HG02885 (cell line): ENCODE results near the gene NEURL1.

ENCODE experiments used
- ATAC-seq: cut with Tn5 transposase; IDR thresholded peaks from one replicate; pipeline ENCODE4 v1.9.1; 2021; ENCODE audit warnings: mild to moderate bottlenecking; ENCODE audit not compliant: unreplicated experiment, poor library complexity

NEURL1 gene

DNA sequence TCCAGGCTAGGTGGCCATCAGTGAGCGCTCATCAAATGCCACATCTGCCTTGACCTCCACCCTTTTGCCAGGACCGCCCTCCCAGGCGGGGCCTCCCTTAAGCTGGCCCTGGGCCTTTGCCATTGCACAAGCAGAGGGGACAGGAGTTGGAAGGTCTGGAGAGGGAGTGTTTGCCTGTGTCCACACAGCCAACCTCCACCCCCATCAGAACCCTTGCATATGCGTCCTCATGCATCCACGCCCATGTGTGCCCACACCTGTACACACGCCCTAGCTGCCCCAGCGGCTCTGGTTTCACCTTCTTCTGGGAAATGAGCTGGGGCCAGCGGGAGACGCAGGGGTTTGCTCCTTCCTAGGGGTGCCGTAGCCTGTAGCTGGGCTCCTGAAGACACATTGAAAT is 64.0 kb downstream of the NEURL1 start:
- ATAC-seq, result no peak

DNA sequence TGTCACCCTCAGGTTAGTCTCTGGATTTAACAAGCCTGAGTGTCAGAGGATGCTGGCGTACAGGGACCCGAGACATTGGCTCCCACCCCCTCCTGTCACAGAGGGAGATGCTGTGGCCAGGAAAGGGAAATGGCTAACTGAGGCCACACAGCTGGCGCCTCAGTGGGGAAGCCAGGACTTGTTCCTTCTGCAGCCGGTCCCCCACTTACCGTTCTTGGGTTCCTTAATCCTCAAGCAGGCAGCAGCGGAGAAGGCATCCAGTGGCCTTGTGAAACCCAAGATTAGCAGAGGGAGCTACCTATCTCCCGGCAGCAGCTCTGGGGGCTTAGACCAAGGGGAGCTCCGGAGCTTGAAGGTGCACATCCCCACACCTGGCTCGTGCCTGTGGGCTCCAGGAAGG is 65.4 kb downstream of the NEURL1 start:
- ATAC-seq, result no peak

DNA sequence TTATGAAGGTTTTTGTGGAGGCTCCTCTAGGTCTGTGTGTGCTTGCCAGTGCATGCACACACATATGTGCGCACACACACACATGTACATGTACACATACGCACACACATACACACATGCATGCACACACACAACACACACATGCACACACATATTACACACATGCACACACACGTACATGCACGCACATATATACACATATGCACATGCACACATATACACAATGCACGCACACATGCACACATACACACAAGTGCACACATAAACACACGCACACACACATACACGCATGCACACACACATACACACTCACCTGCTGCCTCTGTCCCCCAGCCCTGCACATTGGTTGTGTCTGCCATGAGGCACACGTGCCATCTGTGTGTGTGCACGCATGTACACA is 66.3 kb downstream of the NEURL1 start:
- ATAC-seq, result no peak

DNA sequence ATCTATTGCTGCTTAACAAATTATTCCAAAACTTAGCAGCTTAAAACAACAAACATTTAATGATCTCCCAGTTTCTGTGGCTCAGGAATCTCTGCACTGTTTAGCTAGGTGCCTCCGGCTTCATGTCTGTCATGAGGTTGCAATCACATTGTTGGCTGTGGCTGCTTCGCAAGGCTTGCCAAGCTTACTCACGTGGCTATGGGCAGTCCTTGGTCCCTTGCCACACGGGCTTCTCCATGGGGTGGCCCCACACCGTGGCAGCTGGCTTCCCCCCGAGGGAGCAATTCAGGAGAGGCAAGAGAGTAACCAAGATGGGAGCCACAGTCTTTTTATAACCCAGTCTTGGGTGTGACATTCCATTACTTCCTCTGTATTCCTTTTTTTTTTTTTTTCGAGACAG is 67.4 kb downstream of the NEURL1 start:
- no peak for ATAC-seq

DNA sequence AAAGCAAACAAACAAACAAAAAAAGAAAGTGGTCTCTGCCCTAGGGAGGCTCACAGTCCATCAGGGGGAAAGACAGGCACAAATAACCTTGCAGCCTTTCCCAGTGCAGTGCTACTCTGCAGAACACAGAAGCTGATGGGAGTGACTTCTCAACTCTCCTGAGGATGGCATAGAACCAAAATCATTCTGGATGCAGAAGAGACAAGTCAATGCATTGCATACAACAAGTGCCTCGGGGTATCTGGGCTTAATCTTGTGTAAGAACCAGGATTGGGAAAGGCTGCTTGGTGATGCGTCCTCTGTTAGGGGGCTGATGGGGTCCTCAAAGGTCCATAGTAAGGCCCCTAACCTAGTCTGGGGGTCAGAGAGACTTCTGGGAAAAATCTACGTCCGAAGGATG is 68.9 kb downstream of the NEURL1 start:
- no peak for ATAC-seq

DNA sequence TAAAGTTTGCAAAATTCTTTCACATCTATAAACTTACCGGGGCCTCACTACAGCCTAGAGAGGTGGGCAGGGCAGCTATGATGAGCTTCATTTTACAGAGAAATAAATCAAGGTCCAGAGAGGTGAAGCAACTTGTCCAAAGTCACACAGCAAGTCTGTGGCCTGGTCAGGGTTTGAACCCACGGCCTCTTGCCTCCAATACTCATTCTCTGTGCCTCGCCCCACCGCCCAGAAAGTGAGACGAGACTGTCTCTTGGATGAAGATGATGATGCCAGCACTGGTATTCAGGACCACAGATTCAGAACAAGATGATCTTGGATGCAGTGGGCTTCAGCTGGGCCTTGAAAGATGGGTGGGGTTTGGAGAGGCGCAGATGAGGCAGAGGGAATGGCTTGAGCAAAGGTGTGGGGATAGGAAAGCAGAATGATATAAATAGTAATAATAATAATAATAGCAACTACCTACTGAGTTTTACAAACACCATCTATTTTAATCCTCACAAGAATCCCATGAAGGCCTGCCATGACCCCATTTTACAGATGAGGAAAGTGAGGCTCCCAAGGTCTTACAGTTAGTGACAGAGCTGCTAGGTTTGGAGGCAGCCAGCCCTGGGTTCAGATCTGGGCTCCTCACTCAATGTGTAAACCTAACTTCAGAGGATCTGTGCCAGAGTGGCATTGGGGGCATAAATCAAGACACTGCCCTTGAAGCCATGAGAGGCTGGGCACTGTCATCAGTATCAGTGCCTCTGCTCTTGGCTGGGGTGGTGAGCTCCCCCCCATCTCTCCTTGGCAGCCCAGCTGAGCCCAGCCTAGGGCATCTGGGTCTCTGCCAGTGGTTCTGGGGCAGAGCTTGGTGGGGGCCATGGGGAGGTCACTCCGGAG is 70.0 kb downstream of the NEURL1 start:
- no peak for ATAC-seq

DNA sequence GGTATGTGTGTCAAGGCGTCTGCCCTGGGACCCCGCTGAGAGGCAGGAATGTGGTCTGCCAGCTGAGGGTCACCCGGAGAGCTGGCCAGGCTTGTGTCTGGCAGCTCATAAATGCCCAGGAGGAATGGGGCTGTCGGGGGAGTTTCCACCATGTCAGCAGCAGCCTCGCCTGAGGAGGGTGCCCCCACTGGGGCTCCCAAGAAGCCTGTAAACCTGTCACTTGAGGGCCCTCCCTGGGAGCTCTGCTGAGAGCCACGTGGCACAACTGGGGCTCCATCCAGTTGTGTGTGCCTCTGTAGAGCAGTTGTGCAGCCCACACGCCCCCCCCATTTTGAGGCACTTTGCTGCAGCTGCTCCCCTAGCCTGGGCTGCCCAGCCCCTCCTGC is 70.6 kb downstream of the NEURL1 start:
- no peak for ATAC-seq

DNA sequence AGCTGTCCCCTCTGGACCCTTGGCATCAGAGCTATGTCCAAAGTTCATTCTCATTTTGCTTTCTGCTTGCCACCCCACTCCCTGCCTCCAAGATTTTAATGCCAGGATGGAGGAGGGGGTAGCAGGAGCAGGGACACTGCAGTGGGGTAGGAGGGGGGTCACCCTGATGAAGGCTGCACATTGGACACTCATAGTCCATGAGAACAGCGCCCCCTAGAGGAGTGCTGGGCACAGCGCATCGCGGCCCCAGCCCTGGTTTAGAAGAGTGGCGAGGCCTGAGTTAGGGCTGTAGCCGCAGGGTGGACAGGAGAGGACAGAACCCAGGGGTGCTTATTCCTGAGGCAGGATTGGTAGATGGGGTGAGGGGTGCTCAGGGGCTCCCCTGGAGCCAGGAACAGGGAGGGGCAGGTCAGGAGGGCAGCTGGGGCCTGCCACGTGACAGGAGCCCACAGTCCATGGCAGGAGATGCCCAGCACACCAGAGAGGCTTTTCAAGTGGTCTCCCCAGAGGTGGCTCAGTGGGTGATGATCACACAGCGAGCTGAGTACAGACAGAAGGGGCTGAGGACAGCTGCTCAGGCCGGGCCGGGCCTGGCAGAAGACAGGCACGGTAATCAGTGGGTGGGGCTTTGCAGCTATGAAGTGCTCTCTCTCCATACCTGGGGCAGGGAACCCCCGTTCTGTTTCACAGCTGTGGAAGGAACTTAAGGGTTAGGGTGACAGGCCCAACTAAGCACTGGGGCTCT is 71.4 kb downstream of the NEURL1 start:
- ATAC-seq, result no peak

DNA sequence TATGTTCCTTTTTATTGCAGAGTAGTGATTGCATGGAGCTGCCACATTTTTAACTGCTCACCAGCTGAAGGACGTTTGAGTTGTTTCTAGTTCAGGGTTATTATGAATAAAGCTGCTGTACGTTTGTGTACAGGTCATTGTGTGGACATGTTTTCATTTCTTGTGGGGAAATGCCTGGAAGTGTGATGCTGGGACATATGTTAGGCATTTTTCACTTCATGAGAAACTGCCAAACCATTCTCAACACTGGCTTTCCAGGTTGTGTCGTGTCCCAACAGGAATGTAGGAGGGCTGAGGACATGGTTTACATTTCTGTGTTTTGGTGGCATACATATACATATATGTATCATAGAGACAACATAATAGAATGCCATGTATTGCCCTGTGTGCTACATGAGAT is 73.0 kb downstream of the NEURL1 start:
- no peak for ATAC-seq

DNA sequence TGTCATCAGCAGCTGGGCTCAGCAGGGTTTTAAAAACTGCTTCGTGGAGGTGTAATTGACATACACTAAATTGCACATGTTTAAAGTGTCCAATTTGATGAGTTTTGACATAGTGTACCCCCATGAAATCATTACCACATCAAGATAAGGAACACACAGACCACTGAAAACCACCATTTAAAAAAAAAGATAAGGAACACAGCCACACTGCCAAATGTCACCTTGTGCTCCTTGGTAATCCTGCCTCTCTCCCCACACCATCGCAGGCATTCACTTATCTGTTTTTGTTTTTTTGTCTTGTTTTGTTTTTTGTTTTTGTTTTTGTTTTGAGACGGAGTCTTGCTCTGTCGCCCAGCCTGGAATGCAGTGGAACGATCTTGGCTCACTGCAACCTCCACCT is 75.0 kb downstream of the NEURL1 start:
- no peak for ATAC-seq

DNA sequence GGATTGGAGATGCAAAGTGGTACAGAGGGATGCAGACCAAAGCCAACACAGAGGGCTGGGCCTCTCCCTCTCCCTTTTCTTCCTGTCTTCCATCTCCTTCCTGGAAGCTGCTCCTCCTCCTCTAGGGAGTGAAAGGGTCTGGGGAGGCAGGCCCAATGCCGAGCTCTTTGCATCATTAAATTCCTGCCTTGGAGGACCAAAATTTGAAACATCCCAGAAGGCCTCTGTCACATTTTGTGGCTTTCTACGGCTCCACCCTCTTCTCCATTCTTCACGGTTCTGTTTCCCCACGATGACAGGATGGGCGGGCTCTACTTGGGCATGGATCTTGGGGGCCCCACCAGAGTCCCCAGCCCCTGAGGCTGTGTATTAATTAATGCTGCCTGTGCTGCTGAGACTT is 76.4 kb downstream of the NEURL1 start:
- no peak for ATAC-seq

DNA sequence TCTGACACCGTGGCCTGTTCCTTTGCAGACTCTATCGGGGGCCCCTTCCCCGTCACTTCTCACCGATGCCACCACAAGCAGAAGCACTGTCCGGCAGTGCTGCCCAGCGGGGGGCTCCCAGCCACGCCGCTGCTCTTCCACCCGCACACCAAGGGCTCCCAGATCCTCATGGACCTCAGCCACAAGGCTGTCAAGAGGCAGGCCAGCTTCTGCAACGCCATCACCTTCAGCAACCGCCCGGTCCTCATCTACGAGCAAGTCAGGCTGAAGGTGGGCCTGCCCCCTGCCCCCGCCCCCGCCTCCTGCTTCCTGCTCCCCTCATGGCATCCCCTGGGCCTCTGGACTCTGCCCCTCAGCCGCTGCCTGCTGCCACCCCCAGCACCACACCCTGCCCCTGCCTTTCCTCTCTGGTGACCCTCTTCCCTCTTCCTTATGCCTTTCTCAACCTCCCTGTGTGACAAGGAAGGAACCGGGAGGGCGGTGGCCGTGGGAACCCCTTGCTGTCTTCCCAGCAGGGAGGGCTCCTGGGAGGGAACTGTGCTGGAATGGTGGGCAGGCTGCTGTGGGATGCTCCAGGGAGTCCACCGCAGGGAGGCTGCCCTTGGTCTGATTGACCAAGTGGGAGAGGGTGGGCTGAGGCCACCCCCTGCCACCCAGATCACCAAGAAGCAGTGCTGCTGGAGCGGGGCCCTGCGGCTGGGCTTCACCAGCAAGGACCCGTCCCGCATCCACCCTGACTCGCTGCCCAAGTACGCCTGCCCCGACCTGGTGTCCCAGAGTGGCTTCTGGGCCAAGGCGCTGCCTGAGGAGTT is 77.5 kb downstream of the NEURL1 start:
- no peak for ATAC-seq

DNA sequence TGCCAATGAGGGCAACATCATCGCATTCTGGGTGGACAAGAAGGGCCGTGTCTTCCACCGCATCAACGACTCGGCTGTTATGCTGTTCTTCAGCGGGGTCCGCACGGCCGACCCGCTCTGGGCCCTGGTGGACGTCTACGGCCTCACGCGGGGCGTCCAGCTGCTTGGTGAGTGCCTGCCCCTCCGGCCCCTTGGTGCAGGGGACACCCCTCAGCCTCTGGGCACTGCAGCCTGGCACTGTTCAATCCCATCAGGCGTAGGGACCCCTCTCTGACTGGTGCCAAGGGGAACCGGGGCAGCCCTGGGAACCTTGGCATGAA is 78.1 kb downstream of the NEURL1 start:
- no peak for ATAC-seq

DNA sequence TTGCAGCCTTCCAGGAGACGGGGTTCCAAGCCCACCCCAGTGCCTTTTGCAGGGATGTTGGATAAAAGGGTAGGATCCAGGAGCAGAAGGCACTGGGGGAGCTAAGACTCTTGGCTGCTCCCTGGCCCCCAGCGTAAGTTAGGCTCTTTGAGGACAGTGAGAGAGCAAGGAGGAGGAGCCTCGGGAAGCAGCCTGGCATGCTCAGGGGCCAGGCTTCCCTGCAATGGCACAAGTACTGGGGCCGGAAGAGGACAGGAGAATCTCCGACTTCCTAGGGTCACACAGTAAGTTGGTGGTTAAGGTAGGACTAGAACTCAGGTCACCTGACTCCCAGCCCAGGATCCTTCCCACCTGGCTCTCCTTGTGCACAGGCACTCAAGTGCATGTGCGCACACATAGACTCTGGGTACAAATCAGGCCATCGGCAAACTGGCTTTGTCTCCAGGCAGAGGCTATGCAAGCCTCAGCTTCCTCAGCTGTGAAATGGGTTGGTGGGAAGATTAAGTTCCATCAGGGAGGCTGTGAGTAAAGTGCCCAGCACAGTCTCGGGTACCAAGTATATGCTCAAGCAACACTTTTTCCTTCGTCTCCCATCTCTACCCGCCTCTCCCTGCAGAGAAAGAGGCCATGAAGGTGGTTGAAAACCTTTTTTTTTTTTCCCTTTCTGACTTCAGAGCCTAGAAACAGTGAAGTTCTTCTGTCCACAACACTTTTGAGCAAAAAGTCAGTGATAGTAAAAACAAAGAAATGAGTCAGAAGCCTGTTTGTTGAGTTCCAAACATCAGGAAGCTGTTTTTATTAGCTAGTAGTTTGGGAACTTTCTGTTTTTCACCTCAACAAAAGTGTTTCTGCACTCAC is 79.1 kb downstream of the NEURL1 start:
- ATAC-seq, result no peak

DNA sequence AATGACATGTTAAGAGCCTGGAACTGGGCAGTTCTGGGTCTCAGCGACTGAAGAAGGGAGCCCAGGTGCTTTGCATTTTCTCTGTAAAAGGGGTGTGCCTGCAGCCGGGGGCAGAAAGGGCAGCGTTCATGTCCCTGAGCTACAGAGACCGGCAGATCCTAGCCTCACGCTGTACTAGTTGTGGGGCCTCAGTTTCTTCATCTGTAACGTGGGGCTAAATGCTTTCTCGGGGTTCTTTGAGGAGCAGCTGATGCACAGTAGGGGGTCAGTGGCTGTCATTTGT is 79.6 kb downstream of the NEURL1 start:
- no peak for ATAC-seq

DNA sequence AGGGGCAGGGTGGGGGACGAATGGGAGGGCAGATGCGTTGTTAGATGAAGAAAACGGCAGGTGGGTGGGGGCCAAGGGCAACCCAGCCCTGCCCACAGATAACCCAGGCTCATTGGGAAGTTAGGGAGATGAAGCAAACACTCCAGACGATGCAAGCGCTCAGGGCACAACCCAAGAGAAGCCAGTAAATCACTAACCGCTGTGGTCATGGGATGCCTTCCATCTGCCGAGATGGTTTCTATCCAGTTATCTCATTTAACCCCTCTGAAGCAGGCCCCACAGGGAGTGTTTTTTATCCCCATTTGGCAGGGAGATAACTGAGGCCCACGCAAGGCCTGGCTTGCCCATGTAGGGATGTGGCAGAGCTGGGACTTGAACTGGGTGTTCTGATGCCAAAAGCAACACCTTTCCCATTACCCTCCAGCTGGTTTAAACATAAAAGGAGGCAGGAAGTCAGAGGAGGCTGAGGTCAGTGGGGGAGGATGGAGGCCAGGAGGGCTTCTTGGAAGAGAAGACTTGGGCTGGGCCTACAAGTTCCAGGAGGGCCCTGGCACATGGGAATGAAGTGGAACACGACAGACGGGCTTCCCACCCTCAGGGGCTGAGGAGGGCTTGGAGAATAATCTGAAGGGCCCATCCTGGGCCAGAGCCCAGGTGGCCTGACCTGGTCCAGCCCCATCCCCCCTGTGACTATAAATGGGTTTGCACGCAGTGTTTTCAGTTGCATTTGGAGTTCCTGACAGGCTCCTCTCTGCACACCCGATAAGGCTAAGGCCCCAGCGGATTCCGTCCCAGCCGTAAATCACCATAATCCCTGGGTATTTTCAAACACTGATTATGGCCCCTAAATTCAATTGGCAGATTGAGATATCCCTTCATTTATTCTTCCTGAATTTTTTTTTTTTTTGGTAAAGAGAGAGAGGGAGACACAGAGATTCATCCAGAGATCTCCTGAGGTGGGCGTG is 80.9 kb downstream of the NEURL1 start:
- no peak for ATAC-seq

DNA sequence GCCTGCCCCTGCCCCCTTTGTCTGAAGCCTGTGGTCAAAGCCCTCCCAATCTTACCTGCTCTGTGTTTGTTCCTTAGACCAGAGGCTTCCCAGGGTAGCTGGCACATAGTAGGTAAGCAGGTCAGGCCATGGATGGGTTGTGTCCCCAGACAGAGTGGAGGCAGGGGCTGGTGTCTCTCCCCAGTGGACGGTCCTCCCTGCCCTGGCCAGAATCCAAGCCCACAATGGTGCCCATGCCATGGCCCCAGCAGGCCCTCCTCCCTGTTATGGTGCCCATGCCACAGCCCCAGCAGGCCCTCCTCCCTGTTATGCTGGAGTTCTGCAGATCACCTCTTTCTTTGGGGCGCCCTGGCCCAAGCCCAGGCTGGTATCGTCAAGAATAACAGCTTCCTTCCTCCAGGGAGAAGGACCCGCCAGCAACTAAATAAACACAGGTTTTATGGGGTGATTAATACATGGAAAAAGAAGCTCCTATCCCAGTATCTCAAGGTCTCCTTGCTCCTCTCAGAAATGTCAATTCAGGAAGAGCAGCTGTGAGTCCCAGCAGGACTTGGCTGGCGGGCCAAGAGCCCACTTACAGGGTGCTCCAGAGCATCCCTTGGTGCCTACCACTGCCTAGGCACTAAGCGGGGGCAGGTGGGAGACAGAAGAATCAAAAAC is 82.0 kb downstream of the NEURL1 start:
- no peak for ATAC-seq

DNA sequence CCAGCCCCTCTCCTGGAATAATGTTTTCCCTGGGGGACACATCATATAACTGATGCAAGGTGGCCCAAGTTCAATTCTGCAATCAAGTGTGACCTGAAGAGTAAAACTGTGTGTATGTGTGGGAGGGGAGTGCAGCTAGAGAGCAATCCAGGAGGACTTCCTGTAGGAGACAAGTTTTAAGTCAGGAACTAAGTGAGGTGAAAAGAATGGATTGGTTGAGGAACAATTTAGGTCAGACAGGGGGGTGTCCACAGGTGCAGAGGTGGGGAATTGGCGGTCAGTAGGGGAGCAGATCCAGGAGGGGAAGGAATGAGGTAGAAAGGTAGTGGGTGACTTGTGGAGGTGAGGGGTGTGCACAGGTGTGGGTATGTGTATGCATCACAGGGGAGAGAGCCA is 82.6 kb downstream of the NEURL1 start:
- no peak for ATAC-seq

DNA sequence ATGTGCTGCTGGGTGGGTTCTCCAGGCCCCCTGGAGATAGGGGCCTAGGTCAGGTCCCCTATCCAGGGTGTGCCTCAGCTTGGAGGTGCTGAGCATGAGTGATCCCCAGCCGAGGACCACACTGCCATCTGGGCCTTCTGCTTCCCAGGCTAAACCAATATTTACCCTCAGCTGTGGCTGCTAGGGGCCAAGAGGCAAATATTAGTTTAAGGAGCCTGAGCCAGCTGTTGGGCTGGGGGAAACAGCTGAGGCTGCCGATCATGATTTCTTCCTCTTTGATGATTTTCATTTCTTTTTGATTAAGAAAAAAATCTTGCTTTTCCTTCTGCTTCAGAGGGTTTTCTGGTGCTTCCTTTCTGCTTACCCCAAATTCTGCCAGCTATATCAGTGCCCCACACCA is 83.4 kb downstream of the NEURL1 start:
- no peak for ATAC-seq
